ENCODE measurements around the gene SLC25A6. TPM values are rescaled to one million over a fixed set of nuclear protein-coding genes. Genes with fewer than 3 reads are reported as not detected.
A peak's percentile ranks its signal among the peaks of the same experiment; 100 is the strongest.
"Not testable (repeated sequence)": the region's sequence is repeated elsewhere in the genome, so short reads cannot be mapped to it uniquely, and the experiment has no call there.

SLC25A6 gene
- total RNA-seq (137 TPM), polyA plus RNA-seq (ENCODE audit: insufficient read depth in 1 of 8, insufficient read length in 8 of 8, low replicate concordance in 1 of 8) (100 to 1,000 TPM; 513 to 720 (median 654) TPM)
- long read RNA-seq, donor 1, transcript SLC25A6-201 (4 exons, 2,062 nt) = major isoform, 230 of 340 reads
- long read RNA-seq, donor 1, partial matches to known transcripts = 104 of 340 reads
- long read RNA-seq, donor 1, other reads (novel, unspliced or antisense) = 6 of 340 reads
- long read RNA-seq, donor 2, transcript SLC25A6-201 (4 exons, 2,062 nt) = major isoform, 45 of 45 reads
- long read RNA-seq, donor 2, partial matches to known transcripts = 0 of 45 reads
- long read RNA-seq, donor 2, other reads (novel, unspliced or antisense) = 0 of 45 reads
- long read RNA-seq, donor 3, transcript SLC25A6-201 (4 exons, 2,062 nt) = major isoform, 527 of 891 reads
- long read RNA-seq, donor 3, partial matches to known transcripts = 359 of 891 reads
- long read RNA-seq, donor 3, other reads (novel, unspliced or antisense) = 5 of 891 reads
- long read RNA-seq, donor 4, transcript SLC25A6-201 (4 exons, 2,062 nt) = major isoform, 343 of 449 reads
- long read RNA-seq, donor 4, partial matches to known transcripts = 99 of 449 reads
- long read RNA-seq, donor 4, other reads (novel, unspliced or antisense) = 7 of 449 reads
- long read RNA-seq, donor 5, transcript SLC25A6-201 (4 exons, 2,062 nt) = major isoform, 1,017 of 1,589 reads
- long read RNA-seq, donor 5, partial matches to known transcripts = 522 of 1,589 reads
- long read RNA-seq, donor 5, other reads (novel, unspliced or antisense) = 49 of 1,589 reads
- long read RNA-seq, donor 6, transcript SLC25A6-201 (4 exons, 2,062 nt) = major isoform, 776 of 881 reads
- long read RNA-seq, donor 6, partial matches to known transcripts = 105 of 881 reads
- long read RNA-seq, donor 6, other reads (novel, unspliced or antisense) = 0 of 881 reads
- long read RNA-seq, donor 7, transcript SLC25A6-201 (4 exons, 2,062 nt) = major isoform, 573 of 755 reads
- long read RNA-seq, donor 7, partial matches to known transcripts = 175 of 755 reads
- long read RNA-seq, donor 7, other reads (novel, unspliced or antisense) = 7 of 755 reads
- long read RNA-seq, donor 8, transcript SLC25A6-201 (4 exons, 2,062 nt) = major isoform, 313 of 544 reads
- long read RNA-seq, donor 8, partial matches to known transcripts = 225 of 544 reads
- long read RNA-seq, donor 8, other reads (novel, unspliced or antisense) = 6 of 544 reads
- long read RNA-seq, donor 9, transcript SLC25A6-201 (4 exons, 2,062 nt) = major isoform, 280 of 426 reads
- long read RNA-seq, donor 9, partial matches to known transcripts = 141 of 426 reads
- long read RNA-seq, donor 9, other reads (novel, unspliced or antisense) = 5 of 426 reads
- long read RNA-seq, donor 10, transcript SLC25A6-201 (4 exons, 2,062 nt) = major isoform, 575 of 691 reads
- long read RNA-seq, donor 10, partial matches to known transcripts = 107 of 691 reads
- long read RNA-seq, donor 10, other reads (novel, unspliced or antisense) = 9 of 691 reads
- long read RNA-seq, donor 11, transcript SLC25A6-201 (4 exons, 2,062 nt) = major isoform, 345 of 435 reads
- long read RNA-seq, donor 11, partial matches to known transcripts = 90 of 435 reads
- long read RNA-seq, donor 11, other reads (novel, unspliced or antisense) = 0 of 435 reads

DNA sequence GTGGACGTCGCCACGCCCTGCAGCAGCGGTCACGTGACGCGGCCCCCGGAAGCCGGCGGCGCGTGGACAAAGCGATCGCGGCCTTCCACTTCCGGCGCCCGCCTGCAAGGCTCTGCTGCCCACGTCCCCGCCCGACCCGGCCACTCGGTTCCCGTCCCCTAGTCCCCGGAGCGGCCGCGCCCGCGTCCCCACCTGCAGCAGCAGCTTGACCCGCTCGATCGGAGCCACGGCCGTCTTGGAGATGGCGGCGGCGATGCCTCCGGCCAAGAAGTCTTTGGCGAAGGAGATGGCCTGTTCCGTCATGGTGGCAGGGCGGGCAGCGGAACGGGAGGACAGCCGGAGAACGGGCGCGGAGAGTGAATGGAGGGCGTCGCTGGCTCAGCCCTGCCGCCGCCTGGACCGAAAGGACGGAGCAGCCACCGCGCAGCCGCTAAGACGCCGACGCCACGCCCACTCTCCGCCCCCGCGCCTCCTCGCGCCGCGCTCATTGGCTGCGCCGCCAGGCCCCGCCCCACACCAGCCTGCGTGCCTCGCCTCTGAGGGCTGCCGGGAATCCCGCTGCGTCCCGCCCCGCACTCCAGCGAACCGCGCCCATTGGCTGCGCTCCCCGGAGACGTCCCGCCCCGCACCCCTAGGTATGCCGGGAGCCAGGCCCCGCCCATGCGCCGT is at the start of gene SLC25A6:
SLC25A6 (minus strand) TSS at position 407 of the 669 bp plus-strand sequence; CDS start at position 303, 104 bp downstream.
- no peaks in the 10 kb centered on the region for H3K27me3 ChIP-seq (ENCODE audit: control insufficient read depth, insufficient read depth, low read length)
- under 1% methylated on average over 90 of the region's 90 CpGs for WGBS (ENCODE audit: insufficient coverage)
- peak; percentile 99 for DNase-seq
- peaks cover 3% of the 10 kb centered on the region for H3K9me3 ChIP-seq (replicated peaks; ENCODE audit: control insufficient read depth, low read depth, low read length)
- peak within 1 kb of the TSS; percentile 100 for H3K4me3 ChIP-seq (ENCODE audit: low read length)
- H3K4me1 ChIP-seq (ENCODE audit: control insufficient read depth, insufficient read depth, low read length) = peaks cover 29% of the 10 kb centered on the region
- H3K27ac ChIP-seq (ENCODE audit: low read length) = peak within 1 kb of the TSS; percentile 98
- H3K36me3 ChIP-seq (ENCODE audit: control insufficient read depth, insufficient read depth, low read length) = peaks cover 47% of the 10 kb centered on the region

GRCh38 chrX:1440506-1440905 is 48.6 kb upstream of the SLC25A6 start:
- peaks cover 21% of the 10 kb centered on the region for H3K36me3 ChIP-seq (ENCODE audit: control insufficient read depth, insufficient read depth, low read length)
- H3K27me3 ChIP-seq (ENCODE audit: control insufficient read depth, insufficient read depth, low read length) = no peaks in the 10 kb centered on the region
- H3K27ac ChIP-seq (ENCODE audit: low read length) = no peak overlapping the region
- no peaks in the 10 kb centered on the region for H3K4me1 ChIP-seq (ENCODE audit: control insufficient read depth, insufficient read depth, low read length)
- H3K9me3 ChIP-seq (replicated peaks; ENCODE audit: control insufficient read depth, low read depth, low read length) = peaks cover 39% of the 10 kb centered on the region
- no CpG with 5 or more reads among the region's 6 CpGs for WGBS (ENCODE audit: insufficient coverage)
- DNase-seq = no peak
- H3K4me3 ChIP-seq (ENCODE audit: low read length) = no peak overlapping the region

DNA sequence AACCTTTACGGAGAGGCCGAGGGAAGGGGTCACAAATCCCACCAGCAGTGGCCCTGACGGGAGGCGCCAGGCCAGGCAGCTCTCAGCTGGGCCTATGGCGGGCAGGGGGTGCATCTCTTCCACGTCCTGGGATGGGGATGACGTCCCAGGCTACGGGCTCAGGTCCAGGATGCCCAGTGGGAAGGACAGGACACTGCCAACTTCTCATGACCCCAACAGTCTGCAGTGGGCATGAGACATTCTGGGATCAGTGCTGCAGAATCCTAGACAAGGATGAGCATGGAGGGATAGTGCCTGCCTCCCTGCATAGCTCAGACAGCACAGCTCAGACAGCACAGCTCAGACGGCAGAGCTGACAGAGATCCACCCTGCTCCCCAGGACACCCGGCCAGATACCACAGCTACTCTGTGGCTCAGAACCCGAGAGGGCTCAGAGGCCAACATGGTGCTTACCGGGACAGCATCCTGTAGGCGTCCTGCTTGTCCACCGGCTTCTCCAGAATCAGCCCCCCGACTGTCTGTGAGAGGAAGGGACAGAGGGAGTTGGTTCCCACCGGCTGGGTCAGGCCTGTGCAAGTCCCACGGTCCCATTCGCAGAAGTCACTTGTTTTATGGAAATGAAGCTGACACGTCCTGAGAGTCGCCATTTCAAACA is 43.5 kb upstream of the SLC25A6 start:
- Histone ChIP-seq H3K36me3 (ENCODE audit: control insufficient read depth, insufficient read depth, low read length) (peaks cover 37% of the 10 kb centered on the region), H3K4me1 (ENCODE audit: control insufficient read depth, insufficient read depth, low read length) (no peaks in the 10 kb centered on the region), H3K4me3 (ENCODE audit: low read length) (no peak overlapping the region), H3K27me3 (ENCODE audit: control insufficient read depth, insufficient read depth, low read length) (no peaks in the 10 kb centered on the region), H3K27ac (ENCODE audit: low read length) (no peak overlapping the region), H3K9me3 (replicated peaks; ENCODE audit: control insufficient read depth, low read depth, low read length) (peaks cover 11% of the 10 kb centered on the region)
- WGBS (ENCODE audit: insufficient coverage) = 78% methylated on average over 17 of the region's 20 CpGs
- DNase-seq = no peak

DNA sequence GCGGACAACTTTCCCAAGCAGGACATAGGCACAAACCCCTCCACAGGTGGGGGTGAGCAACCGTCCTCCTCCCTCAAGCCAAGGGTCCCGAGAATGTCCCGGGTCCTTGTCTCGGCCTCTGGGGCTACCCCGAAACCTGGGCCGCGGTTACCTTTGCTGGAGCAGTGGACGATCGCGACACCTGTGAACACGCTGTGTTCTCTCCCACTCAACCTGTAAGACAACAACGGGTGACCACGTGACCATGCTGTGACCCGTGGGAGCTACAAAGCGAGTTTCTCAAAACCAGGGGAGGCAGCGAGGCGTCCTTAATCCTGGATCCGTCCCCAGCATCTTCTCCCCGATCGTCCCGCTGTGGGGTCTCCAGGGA is 42.9 kb upstream of the SLC25A6 start:
- peaks cover 10% of the 10 kb centered on the region for H3K9me3 ChIP-seq (replicated peaks; ENCODE audit: control insufficient read depth, low read depth, low read length)
- no peak overlapping the region for H3K27ac ChIP-seq (ENCODE audit: low read length)
- H3K4me1 ChIP-seq (ENCODE audit: control insufficient read depth, insufficient read depth, low read length) = no peaks in the 10 kb centered on the region
- no peak overlapping the region for H3K4me3 ChIP-seq (ENCODE audit: low read length)
- H3K36me3 ChIP-seq (ENCODE audit: control insufficient read depth, insufficient read depth, low read length) = peaks cover 37% of the 10 kb centered on the region
- 87% methylated on average over 22 of the region's 22 CpGs for WGBS (ENCODE audit: insufficient coverage)
- H3K27me3 ChIP-seq (ENCODE audit: control insufficient read depth, insufficient read depth, low read length) = no peaks in the 10 kb centered on the region
- DNase-seq = no peak

DNA sequence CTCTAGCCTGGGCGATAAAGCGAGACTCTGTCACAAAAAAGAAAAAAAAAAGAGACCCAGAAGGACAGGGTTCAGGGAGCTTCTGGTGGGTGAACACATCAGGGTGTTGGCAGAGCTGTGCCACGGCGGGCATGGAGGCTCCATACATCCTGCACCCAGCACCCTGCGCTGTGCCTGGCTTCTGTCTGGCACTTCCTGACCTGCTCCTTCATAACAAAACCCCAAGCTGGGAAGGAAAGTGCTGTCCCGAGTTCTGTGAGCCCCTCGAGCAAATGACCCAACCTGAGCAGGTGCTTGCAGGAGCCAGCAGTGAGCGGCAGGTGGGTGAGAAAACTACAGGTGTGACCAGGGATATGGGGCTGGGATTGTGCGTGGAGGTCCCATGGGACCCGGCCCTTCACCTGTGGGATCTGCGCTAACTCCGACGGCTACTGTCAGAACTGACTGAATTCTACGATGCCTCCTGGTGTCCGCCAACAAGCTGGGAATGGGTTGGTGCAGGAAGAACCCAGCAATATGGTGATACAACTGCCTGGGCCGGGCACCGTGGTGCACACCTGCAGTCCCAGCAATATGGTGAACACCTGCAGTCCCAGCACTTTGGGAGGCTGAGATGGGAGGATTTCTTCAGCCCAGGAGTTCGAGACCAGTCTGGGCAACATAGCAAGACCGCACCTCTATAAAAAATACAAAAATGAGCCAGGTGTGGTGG is 41.9 kb upstream of the SLC25A6 start:
- no peak for DNase-seq
- Histone ChIP-seq H3K27ac (ENCODE audit: low read length) (no peak overlapping the region), H3K27me3 (ENCODE audit: control insufficient read depth, insufficient read depth, low read length) (no peaks in the 10 kb centered on the region), H3K9me3 (replicated peaks; ENCODE audit: control insufficient read depth, low read depth, low read length) (peaks cover 8% of the 10 kb centered on the region), H3K4me1 (ENCODE audit: control insufficient read depth, insufficient read depth, low read length) (no peaks in the 10 kb centered on the region), H3K4me3 (ENCODE audit: low read length) (no peak overlapping the region), H3K36me3 (ENCODE audit: control insufficient read depth, insufficient read depth, low read length) (peaks cover 31% of the 10 kb centered on the region)
- 91% methylated on average over 12 of the region's 19 CpGs for WGBS (ENCODE audit: insufficient coverage)

- Histone ChIP-seq H3K9me3 (replicated peaks; ENCODE audit: control insufficient read depth, low read depth, low read length) (peaks cover 3% of the 10 kb centered on the region), H3K36me3 (ENCODE audit: control insufficient read depth, insufficient read depth, low read length) (peaks cover 28% of the 10 kb centered on the region), H3K27ac (ENCODE audit: low read length) (no peak overlapping the region), H3K27me3 (ENCODE audit: control insufficient read depth, insufficient read depth, low read length) (no peaks in the 10 kb centered on the region), H3K4me3 (ENCODE audit: low read length) (no peak overlapping the region), H3K4me1 (ENCODE audit: control insufficient read depth, insufficient read depth, low read length) (no peaks in the 10 kb centered on the region)
- WGBS (ENCODE audit: insufficient coverage) = no CpG with 5 or more reads among the region's 10 CpGs
- DNase-seq = no peak
These were observed 38.5 kb upstream of the SLC25A6 start for GRCh38 chrX:1430451-1430850.

DNA sequence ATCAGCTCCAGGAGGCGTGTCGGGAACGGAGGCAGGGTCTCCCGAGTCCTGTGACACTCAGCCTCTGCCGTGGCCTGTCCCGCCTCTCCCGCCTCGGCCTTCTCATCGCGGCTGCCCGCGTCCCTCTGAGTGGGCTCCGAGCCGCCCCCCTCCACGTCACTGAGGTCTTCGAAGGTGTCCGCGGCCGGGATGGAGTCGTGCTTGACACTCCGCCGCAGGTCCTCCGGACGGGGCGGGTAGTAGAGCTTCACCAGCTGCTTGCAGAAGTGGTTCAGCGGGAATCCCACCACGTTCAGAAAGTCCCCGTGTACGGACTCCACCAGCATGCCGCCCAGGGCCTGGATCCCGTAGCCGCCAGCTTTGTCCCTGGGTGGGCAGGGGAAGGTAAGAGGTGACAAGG is 35.8 kb upstream of the SLC25A6 start:
- 98% methylated on average over 32 of the region's 32 CpGs for WGBS (ENCODE audit: insufficient coverage)
- H3K4me3 ChIP-seq (ENCODE audit: low read length) = no peak overlapping the region
- H3K27me3 ChIP-seq (ENCODE audit: control insufficient read depth, insufficient read depth, low read length) = no peaks in the 10 kb centered on the region

DNA sequence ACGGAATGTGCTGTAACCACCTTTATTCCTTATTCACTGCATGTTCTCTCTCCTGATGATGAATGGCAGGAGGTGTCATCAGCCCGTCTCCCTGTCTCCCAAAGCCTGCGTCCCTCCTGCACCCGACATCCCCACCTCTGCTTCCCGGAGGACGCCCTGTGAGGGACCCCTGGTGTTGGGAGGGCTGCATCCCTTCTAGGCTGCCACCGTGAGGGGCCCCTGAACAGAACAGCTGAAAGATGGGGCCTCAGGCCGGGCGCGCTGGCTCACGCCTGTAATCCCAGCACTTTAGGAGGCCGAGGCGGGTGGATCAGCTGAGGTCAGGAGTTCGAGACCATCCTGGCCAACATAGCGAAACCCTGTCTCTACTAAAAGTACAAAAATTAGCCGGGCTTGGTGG is 34.4 kb upstream of the SLC25A6 start:
- H3K9me3 ChIP-seq (replicated peaks; ENCODE audit: control insufficient read depth, low read depth, low read length) = peaks cover 28% of the 10 kb centered on the region
- WGBS (ENCODE audit: insufficient coverage) = 91% methylated on average over 10 of the region's 16 CpGs
- not testable (repeated sequence) for H3K4me1 ChIP-seq (ENCODE audit: control insufficient read depth, insufficient read depth, low read length); H3K4me3 ChIP-seq (ENCODE audit: low read length); DNase-seq; H3K27me3 ChIP-seq (ENCODE audit: control insufficient read depth, insufficient read depth, low read length); H3K27ac ChIP-seq (ENCODE audit: low read length)
- H3K36me3 ChIP-seq (ENCODE audit: control insufficient read depth, insufficient read depth, low read length) = peaks cover 31% of the 10 kb centered on the region

More for the DNA sequence above, 35.8 kb upstream of the SLC25A6 start:
- Histone ChIP-seq H3K27ac (ENCODE audit: low read length) (no peak overlapping the region), H3K4me1 (ENCODE audit: control insufficient read depth, insufficient read depth, low read length) (no peaks in the 10 kb centered on the region), H3K36me3 (ENCODE audit: control insufficient read depth, insufficient read depth, low read length) (peaks cover 27% of the 10 kb centered on the region), H3K9me3 (replicated peaks; ENCODE audit: control insufficient read depth, low read depth, low read length) (peaks cover 14% of the 10 kb centered on the region)
- no peak for DNase-seq

All from muscle of leg (tissue), 16 donors.